Adrenal gland (tissue), 12 donors: Measurements from ENCODE around the gene SEMA7A. TPM values are rescaled to one million over a fixed set of nuclear protein-coding genes. Genes with fewer than 3 reads are reported as not detected.

Experiments
- DNase-seq, 7 donors: peaks; one replicate each; pipeline ENCODE4 v3.0.0-alpha.2; 2019 to 2020
- H3K27ac ChIP-seq, 5 donors: fragments of 200-600 bp; sonication (generic) in 4 of 5; 1 replicate in 3 of 5; 2 replicates in 2 of 5; pipeline versions ENCODE4 v1.5.1 to v1.8.0; 2016 to 2020; ENCODE audit warnings: mild to moderate bottlenecking in 1 of 5
- H3K27me3 ChIP-seq: fragments of 200-600 bp; 2 replicates; pipeline ENCODE4 v1.8.0; 2021
- H3K36me3 ChIP-seq, 2 donors: fragments of 200-600 bp; replicated peaks in 1 of 2; 1 replicate in 1 of 2; 2 replicates in 1 of 2; pipeline versions ENCODE4 v1.5.1 to v1.8.0; 2018 to 2022
- H3K4me1 ChIP-seq, 2 donors: fragments of 200-600 bp; replicated peaks in 1 of 2; 1 replicate in 1 of 2; 2 replicates in 1 of 2; pipeline versions ENCODE4 v1.5.1 to v1.8.0; 2018 to 2021
- H3K4me3 ChIP-seq, 4 donors: fragments of 200-600 bp; sonication (generic) in 3 of 4; one replicate each; pipeline ENCODE4 v1.5.1; 2016 to 2018
- H3K9me3 ChIP-seq, 3 donors: fragments of 200-600 bp; sonication (generic) in 1 of 3; replicated peaks in 1 of 3; 1 replicate in 2 of 3; 2 replicates in 1 of 3; pipeline versions ENCODE4 v1.5.1 to v1.8.0; 2016 to 2021
- CTCF ChIP-seq, 6 experiments: fragments of 450-650 bp in 4 of 6; fragments of 200-600 bp in 2 of 6; sonication (generic) in 1 of 6; IDR thresholded peaks; 1 replicate in 5 of 6; 2 replicates in 1 of 6; pipeline versions ENCODE4 v1.5.1 to v1.8.0; 2016 to 2021; ENCODE audit warnings: antibody characterized with exemption in 6 of 6, mild to moderate bottlenecking in 2 of 6, moderate library complexity in 1 of 6
- POLR2A ChIP-seq, 2 donors: fragments of 450-650 bp; IDR thresholded peaks; one replicate each; pipeline ENCODE4 v1.6.1; 2017; ENCODE audit warnings: antibody characterized with exemption in 2 of 2, mild to moderate bottlenecking in 2 of 2, moderate library complexity in 1 of 2
- WGBS, 4 donors: extraction: QIAGEN DNeasy Blood & Tissue Kit in 2 of 4; methylation state at CpG; one replicate each; pipeline versions ENCODE4 v1.1.5 to v1.1.7; 2013 to 2017; 5-methylcytosine and 5-hydroxymethylcytosine counted together
- intact Hi-C, 2 donors: fragments of 100-400 bp; cut with DNase I; formaldehyde crosslinking; loops; one replicate each; pipeline versions ENCODE4 v1.14.1 to v1.15.0; 2022 to 2023
- polyA plus RNA-seq, 3 donors: library from polyadenylated mRNA; stranded (reverse); fragments of 200-250 nt in 2 of 3; fragments of 350-450 nt in 1 of 3; fragmentation: Illumina TruSeq in 1 of 3; extraction: RNeasy Lipid Tissue Mini Kit (QIAGEN cat#74804) in 1 of 3; gene quantifications; one replicate each; pipeline ENCODE4 v1.2.3, GENCODE V29; 2013 to 2014
- total RNA-seq, 9 donors: library from RNA; depleted of rRNA in 4 of 9; stranded (reverse); fragments of >200 nt in 4 of 9; fragments of 120-200 nt in 1 of 9; fragmentation: NEBNext Ultra II Directional in 1 of 9; extraction: Animal tissue kit (Norgen Biotek cat#: 25700) in 1 of 9; gene quantifications; one replicate each; pipeline versions ENCODE4 v1.1.0 to v1.2.4, GENCODE V29; 2013 to 2023
- donor health status: healthy with polysubstance abuse.
- donor health status: Bipolar disorder and iron deficiency.
- donor health status: DM: yes; HTN: yes; CAD: no.
- donor health status: DM: no; HTN: no; CAD: no.
- donor health status: DM: no; HTN: no; CAD: no.
- donor health status: DM: yes; HTN: yes; CAD: no.

The SEMA7A gene
- total and polyA plus RNA-seq, 12 donors, result 1.3 to 32.0 (median 3.7) TPM

GRCh38 chr15:74418575-74419338 is 15.0 kb downstream of the SEMA7A start:
- Histone ChIP-seq H3K4me1 (peaks cover 6 to 28% of the 10 kb centered on the region in 2 donors), H3K27me3 (no peaks in the 10 kb centered on the region), H3K4me3 (no peak overlapping the region), H3K36me3 (no peaks in the 10 kb centered on the region), H3K9me3 (no peaks in the 10 kb centered on the region), H3K27ac (peak overlapping the region in 1 of 5 donors; percentile 84)
- WGBS, 4 donors, result 78 to 86% (median 84%) methylated on average over 14 to 16 of the region's 16 CpGs
- intact Hi-C loops, result no loop called here
- TF ChIP-seq POLR2A (IDR thresholded peaks at IDR 0.05) (no peak), CTCF (IDR thresholded peaks at IDR 0.05) (no peak)
- no peak for DNase-seq

- Histone ChIP-seq H3K9me3 (no peaks in the 10 kb centered on the region), H3K27ac (no peak overlapping the region), H3K36me3 (no peaks in the 10 kb centered on the region), H3K4me1 (peaks cover 7 to 18% of the 10 kb centered on the region in 2 donors), H3K4me3 (no peak overlapping the region), H3K27me3 (no peaks in the 10 kb centered on the region)
- intact Hi-C loops, result no loop called here
- TF ChIP-seq CTCF (IDR thresholded peaks at IDR 0.05), result no peak
- TF ChIP-seq POLR2A (IDR thresholded peaks at IDR 0.05), result no peak
- no peak for DNase-seq
- WGBS, 4 donors, result 89 to 98% (median 95%) methylated on average over 8 to 9 of the region's 9 CpGs
Observed at GRCh38 chr15:74417670-74418069, 16.1 kb downstream of the SEMA7A start.

GRCh38 chr15:74417225-74417624 is 16.5 kb downstream of the SEMA7A start:
- WGBS, 4 donors, result 84 to 92% (median 87%) methylated on average over 9 to 13 of the region's 13 CpGs
- peaks cover 11 to 22% of the 10 kb centered on the region in 2 donors for H3K4me1 ChIP-seq
- intact Hi-C loops, result no loop called here
- DNase-seq, result no peak
- H3K27me3 ChIP-seq, result no peaks in the 10 kb centered on the region
- no peak overlapping the region for H3K4me3 ChIP-seq
- H3K27ac ChIP-seq, result no peak overlapping the region
- no peaks in the 10 kb centered on the region for H3K36me3 ChIP-seq
- H3K9me3 ChIP-seq, result no peaks in the 10 kb centered on the region
- no peak for TF ChIP-seq POLR2A (IDR thresholded peaks at IDR 0.05)
- no peak for TF ChIP-seq CTCF (IDR thresholded peaks at IDR 0.05)

- Histone ChIP-seq H3K4me1 (peaks cover 18 to 30% of the 10 kb centered on the region in 2 donors), H3K36me3 (no peaks in the 10 kb centered on the region), H3K27ac (no peak overlapping the region), H3K4me3 (no peak overlapping the region), H3K27me3 (no peaks in the 10 kb centered on the region), H3K9me3 (no peaks in the 10 kb centered on the region)
- no peak for DNase-seq
- intact Hi-C loops, result no loop called here
- WGBS, 4 donors, result 82 to 88% (median 83%) methylated on average over 15 to 19 of the region's 19 CpGs
- TF ChIP-seq POLR2A (IDR thresholded peaks at IDR 0.05) (no peak), CTCF (IDR thresholded peaks at IDR 0.05) (no peak)
Observed at GRCh38 chr15:74415966-74416916, 17.5 kb downstream of the SEMA7A start.
